Measurements from ENCODE around the gene PLCB3. TPM values are rescaled to one million over a fixed set of nuclear protein-coding genes. Genes with fewer than 3 reads are reported as not detected.
"Not testable (repeated sequence)": the region's sequence is repeated elsewhere in the genome, so short reads cannot be mapped to it uniquely, and the experiment has no call there.

The PLCB3 gene
- total and polyA plus RNA-seq, 4 donors = 16.9 to 32.3 (median 28.3) TPM

DNA sequence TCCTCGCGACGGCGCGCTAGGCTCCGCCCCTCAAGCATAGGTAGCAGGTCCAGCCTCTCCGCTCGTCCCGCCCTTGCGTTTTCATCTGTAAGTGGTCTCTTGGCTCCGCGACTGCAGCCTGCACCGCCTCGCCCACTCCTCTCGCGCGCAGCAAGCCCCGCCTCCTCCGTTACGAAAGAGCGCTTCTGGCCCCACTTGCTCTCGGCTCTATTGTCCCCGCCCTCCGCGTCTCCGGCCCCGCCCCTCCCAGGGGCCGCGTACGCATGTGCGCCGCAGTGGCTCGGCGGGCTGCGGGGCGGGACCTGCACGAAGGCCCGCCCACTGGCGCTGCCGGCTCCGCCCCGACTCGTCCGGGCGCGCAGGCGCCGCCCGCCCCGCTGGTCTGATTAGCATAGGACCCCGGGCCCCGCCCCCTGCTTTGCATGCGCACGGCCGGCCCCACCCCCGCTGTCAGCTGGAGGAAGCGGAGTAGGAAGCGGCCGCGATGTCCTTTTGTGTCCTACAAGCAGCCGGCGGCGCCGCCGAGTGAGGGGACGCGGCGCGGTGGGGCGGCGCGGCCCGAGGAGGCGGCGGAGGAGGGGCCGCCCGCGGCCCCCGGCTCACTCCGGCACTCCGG lies 53.9 kb downstream of the PLCB3 start, which contains the start of gene ESRRA:
Gene ESRRA, plus strand, starts transcription at position 450 of the 616 bp plus-strand sequence. CDS start 1,656 bp downstream, outside the sequence.
- Histone ChIP-seq H3K4me1 (ENCODE audit: control insufficient read depth in 1 of 2, insufficient read depth in 2 of 2, low read length in 2 of 2) (no peaks in the 10 kb centered on the region), H3K36me3 (ENCODE audit: control insufficient read depth in 1 of 2, insufficient read depth in 2 of 2, low read length in 1 of 2) (no peaks in the 10 kb centered on the region), H3K27ac (ENCODE audit: low read depth in 1 of 2, low read length in 2 of 2) (peak within 1 kb of the TSS in 1 of 2 donors; percentile 46), H3K9me3 (ENCODE audit: control insufficient read depth, low read length) (no peaks in the 10 kb centered on the region), H3K27me3 (ENCODE audit: control insufficient read depth in 1 of 2, insufficient read depth in 2 of 2, low read length in 1 of 2) (no peaks in the 10 kb centered on the region), H3K4me3 (ENCODE audit: low read length in 2 of 2) (peak within 1 kb of the TSS; percentile 65 to 91)
- peak; percentile 96 for ATAC-seq (ENCODE audit: low FRiP score)
- DNase-seq = peak; percentile 100
- 0 to 1% methylated on average over 69 to 81 of the region's 81 CpGs for WGBS, 2 donors
- intact Hi-C loops (cut with DNase I) = no loop called here

DNA sequence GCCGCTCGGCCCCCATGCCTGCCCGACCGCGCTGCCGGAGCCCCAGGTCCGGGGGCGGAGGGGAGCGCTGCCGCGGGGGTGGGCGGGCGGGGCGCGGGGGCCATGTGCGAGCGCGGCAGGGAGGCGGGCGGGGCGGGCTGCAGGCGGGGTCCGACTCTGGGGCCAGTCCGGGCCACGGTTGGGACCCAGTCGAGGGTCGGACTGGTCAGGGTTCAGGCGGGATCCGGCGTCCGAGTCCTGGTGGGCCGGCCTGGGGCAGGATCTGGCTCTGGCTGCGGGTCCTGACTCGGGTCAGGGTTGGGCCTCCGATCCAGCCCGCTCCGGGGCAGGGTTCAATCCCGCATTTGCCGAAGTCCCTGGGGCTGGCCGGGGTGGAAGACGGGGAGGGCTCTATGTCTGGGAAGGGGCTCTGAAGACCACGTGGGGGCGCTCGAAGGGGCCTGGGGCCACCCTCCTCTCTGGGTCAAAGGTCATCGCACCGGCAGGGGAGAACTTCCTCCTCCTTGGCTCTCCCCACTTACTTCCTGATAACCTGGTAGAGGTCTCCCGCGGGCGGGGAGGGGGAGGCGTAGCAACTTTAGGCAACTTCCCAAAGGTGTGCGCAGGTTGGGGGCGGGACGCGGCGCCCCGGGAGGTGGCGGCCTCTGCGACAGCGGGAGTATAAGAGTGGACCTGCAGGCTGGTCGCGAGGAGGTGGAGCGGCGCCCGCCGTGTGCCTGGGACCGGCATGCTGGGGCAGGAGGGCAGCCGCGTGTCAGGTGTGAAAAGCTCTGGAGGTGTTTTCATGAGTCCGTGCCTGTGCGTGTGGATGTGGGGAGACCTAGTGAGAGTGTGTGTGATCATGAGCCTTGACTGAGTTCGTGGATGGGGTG lies 54.6 kb downstream of the PLCB3 start:
- peak overlapping the region; percentile 65 to 91 for H3K4me3 ChIP-seq (ENCODE audit: low read length in 2 of 2)
- WGBS, 2 donors = 1% methylated on average over 41 to 71 of the region's 71 CpGs
- intact Hi-C loops (cut with DNase I) = no loop called here

DNA sequence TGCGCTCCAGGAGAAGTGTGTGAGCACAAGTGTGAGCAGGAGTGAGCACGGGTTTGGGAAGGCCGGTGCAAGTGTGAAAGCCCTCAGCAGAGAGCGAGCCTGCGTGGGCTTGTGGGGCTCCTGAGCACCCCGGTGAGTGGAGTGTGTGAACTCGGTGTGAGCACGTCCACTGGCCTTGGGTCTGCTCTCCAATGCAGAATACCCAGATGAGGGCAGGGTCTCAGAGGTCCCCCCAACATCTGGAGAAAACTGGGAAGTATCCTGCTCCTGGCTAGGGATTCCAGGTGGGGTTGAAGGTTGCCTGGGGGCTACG lies 55.2 kb downstream of the PLCB3 start:
- no peak for DNase-seq
- Histone ChIP-seq H3K27me3 (ENCODE audit: control insufficient read depth in 1 of 2, insufficient read depth in 2 of 2, low read length in 1 of 2) (no peaks in the 10 kb centered on the region), H3K27ac (ENCODE audit: low read depth in 1 of 2, low read length in 2 of 2) (no peak overlapping the region), H3K4me3 (ENCODE audit: low read length in 2 of 2) (no peak overlapping the region), H3K36me3 (ENCODE audit: control insufficient read depth in 1 of 2, insufficient read depth in 2 of 2, low read length in 1 of 2) (no peaks in the 10 kb centered on the region), H3K4me1 (ENCODE audit: control insufficient read depth in 1 of 2, insufficient read depth in 2 of 2, low read length in 2 of 2) (no peaks in the 10 kb centered on the region), H3K9me3 (ENCODE audit: control insufficient read depth, low read length) (no peaks in the 10 kb centered on the region)
- intact Hi-C loops (cut with DNase I) = no loop called here
- WGBS, 2 donors = 32 to 39% methylated on average over 9 of the region's 9 CpGs
- ATAC-seq (ENCODE audit: low FRiP score) = no peak

More for the DNA sequence above, 54.6 kb downstream of the PLCB3 start:
- H3K4me1 ChIP-seq (ENCODE audit: control insufficient read depth in 1 of 2, insufficient read depth in 2 of 2, low read length in 2 of 2) = no peaks in the 10 kb centered on the region
- peak; percentile 78 to 89 for DNase-seq
- no peaks in the 10 kb centered on the region for H3K27me3 ChIP-seq (ENCODE audit: control insufficient read depth in 1 of 2, insufficient read depth in 2 of 2, low read length in 1 of 2)
- peak; percentile 5 for ATAC-seq (ENCODE audit: low FRiP score)
- H3K27ac ChIP-seq (ENCODE audit: low read depth in 1 of 2, low read length in 2 of 2) = peak overlapping the region in 1 of 2 donors; percentile 3
- no peaks in the 10 kb centered on the region for H3K9me3 ChIP-seq (ENCODE audit: control insufficient read depth, low read length)
- no peaks in the 10 kb centered on the region for H3K36me3 ChIP-seq (ENCODE audit: control insufficient read depth in 1 of 2, insufficient read depth in 2 of 2, low read length in 1 of 2)

DNA sequence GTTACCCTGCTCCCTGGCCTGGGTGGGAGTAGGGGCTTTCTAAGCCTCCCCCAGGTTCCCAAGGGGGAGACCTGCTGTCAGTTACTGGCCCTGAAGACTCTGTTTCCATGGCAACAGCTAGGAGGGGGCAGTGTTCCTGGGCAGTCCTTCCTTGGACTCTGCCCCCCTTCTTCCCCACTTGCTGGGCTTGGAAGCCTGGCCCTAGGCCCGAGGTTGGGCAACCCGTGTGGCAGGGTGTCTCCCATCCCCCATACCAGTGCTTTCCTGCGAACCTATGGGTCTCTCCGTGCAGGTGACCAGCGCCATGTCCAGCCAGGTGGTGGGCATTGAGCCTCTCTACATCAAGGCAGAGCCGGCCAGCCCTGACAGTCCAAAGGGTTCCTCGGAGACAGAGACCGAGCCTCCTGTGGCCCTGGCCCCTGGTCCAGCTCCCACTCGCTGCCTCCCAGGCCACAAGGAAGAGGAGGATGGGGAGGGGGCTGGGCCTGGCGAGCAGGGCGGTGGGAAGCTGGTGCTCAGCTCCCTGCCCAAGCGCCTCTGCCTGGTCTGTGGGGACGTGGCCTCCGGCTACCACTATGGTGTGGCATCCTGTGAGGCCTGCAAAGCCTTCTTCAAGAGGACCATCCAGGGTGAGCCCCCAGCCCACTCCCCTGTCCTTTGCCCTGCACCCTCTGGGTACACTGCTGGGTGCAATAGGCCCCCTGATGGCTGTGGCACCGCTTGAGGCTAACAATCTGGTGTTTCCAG lies 55.7 kb downstream of the PLCB3 start:
- H3K4me3 ChIP-seq (ENCODE audit: low read length in 2 of 2) = no peak overlapping the region
- ATAC-seq (ENCODE audit: low FRiP score) (no peak), DNase-seq (no peak)
- H3K9me3 ChIP-seq (ENCODE audit: control insufficient read depth, low read length) = no peaks in the 10 kb centered on the region
- no peaks in the 10 kb centered on the region for H3K27me3 ChIP-seq (ENCODE audit: control insufficient read depth in 1 of 2, insufficient read depth in 2 of 2, low read length in 1 of 2)
- 79 to 80% methylated on average over 14 to 15 of the region's 15 CpGs for WGBS, 2 donors
- H3K27ac ChIP-seq (ENCODE audit: low read depth in 1 of 2, low read length in 2 of 2) = no peak overlapping the region
- H3K4me1 ChIP-seq (ENCODE audit: control insufficient read depth in 1 of 2, insufficient read depth in 2 of 2, low read length in 2 of 2) = no peaks in the 10 kb centered on the region
- intact Hi-C loops (cut with DNase I) = no loop called here
- no peaks in the 10 kb centered on the region for H3K36me3 ChIP-seq (ENCODE audit: control insufficient read depth in 1 of 2, insufficient read depth in 2 of 2, low read length in 1 of 2)

DNA sequence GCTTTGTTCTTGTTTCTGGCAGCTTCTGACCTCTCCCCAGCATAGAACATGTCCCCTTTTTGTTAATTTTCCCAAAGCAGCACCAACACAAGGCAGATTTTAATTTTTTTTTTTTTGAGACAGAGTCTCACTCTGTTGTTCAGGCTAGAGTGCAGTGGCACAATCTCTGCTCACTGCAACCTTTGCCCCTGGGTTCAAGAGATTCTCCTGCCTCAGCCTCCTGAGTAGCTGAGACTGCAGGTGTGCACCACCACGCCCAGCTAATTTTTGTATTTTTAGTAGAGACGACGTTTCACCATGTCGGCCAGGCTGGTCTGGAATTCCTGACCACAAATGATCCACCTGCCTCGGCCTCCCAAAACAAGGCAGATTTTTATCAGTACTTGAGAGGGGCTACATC lies 56.5 kb downstream of the PLCB3 start:
- intact Hi-C loops (cut with DNase I); ATAC-seq (ENCODE audit: low FRiP score); DNase-seq: not testable (repeated sequence)

DNA sequence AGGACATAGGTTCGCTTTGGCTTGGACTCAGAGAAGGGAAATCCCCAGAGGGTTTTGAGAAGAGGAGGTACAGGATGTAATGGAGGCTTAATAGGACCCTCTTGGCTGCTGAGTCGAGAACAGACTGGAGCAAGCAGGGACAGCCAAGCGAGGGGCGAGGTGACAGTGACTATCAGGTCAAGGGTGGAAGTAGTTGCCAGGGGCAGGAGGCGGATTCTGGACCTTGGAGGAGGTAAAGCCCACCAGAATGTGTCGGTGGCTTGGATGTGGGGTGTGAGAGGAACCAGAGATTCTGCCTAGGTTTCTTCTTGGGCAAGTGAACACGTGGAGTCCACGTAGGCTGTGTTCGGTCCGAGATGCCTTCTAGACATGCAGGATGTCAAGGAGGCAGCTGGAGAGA lies 61.6 kb downstream of the PLCB3 start:
- WGBS, 2 donors = 91 to 92% methylated on average over 10 of the region's 10 CpGs
- no peaks in the 10 kb centered on the region for H3K9me3 ChIP-seq (ENCODE audit: control insufficient read depth, low read length)
- H3K4me3 ChIP-seq (ENCODE audit: low read length in 2 of 2) = no peak overlapping the region
- ATAC-seq (ENCODE audit: low FRiP score) (no peak), DNase-seq (no peak)
- no peaks in the 10 kb centered on the region for H3K27me3 ChIP-seq (ENCODE audit: control insufficient read depth in 1 of 2, insufficient read depth in 2 of 2, low read length in 1 of 2)
- H3K27ac ChIP-seq (ENCODE audit: low read depth in 1 of 2, low read length in 2 of 2) = no peak overlapping the region
- no peaks in the 10 kb centered on the region for H3K36me3 ChIP-seq (ENCODE audit: control insufficient read depth in 1 of 2, insufficient read depth in 2 of 2, low read length in 1 of 2)
- H3K4me1 ChIP-seq (ENCODE audit: control insufficient read depth in 1 of 2, insufficient read depth in 2 of 2, low read length in 2 of 2) = no peaks in the 10 kb centered on the region
- intact Hi-C loops (cut with DNase I) = no loop called here

More for the DNA sequence above, 56.5 kb downstream of the PLCB3 start:
- not testable (repeated sequence) for H3K27me3 ChIP-seq (ENCODE audit: control insufficient read depth in 1 of 2, insufficient read depth in 2 of 2, low read length in 1 of 2); H3K36me3 ChIP-seq (ENCODE audit: control insufficient read depth in 1 of 2, insufficient read depth in 2 of 2, low read length in 1 of 2); H3K27ac ChIP-seq (ENCODE audit: low read depth in 1 of 2, low read length in 2 of 2); H3K4me3 ChIP-seq (ENCODE audit: low read length in 2 of 2); H3K4me1 ChIP-seq (ENCODE audit: control insufficient read depth in 1 of 2, insufficient read depth in 2 of 2, low read length in 2 of 2); H3K9me3 ChIP-seq (ENCODE audit: control insufficient read depth, low read length)
- WGBS, 2 donors = 94 to 96% methylated on average over 5 of the region's 5 CpGs

- Histone ChIP-seq H3K27ac (ENCODE audit: low read depth in 1 of 2, low read length in 2 of 2) (no peak overlapping the region), H3K4me1 (ENCODE audit: control insufficient read depth in 1 of 2, insufficient read depth in 2 of 2, low read length in 2 of 2) (no peaks in the 10 kb centered on the region), H3K4me3 (ENCODE audit: low read length in 2 of 2) (no peak overlapping the region), H3K36me3 (ENCODE audit: control insufficient read depth in 1 of 2, insufficient read depth in 2 of 2, low read length in 1 of 2) (no peaks in the 10 kb centered on the region), H3K27me3 (ENCODE audit: control insufficient read depth in 1 of 2, insufficient read depth in 2 of 2, low read length in 1 of 2) (no peaks in the 10 kb centered on the region), H3K9me3 (ENCODE audit: control insufficient read depth, low read length) (no peaks in the 10 kb centered on the region)
- WGBS, 2 donors = 65 to 71% methylated on average over 18 of the region's 18 CpGs
- DNase-seq (peak; percentile 77 to 87), ATAC-seq (ENCODE audit: low FRiP score) (peak; percentile 3)
- intact Hi-C loops (cut with DNase I) = no loop called here
Measured at GRCh38 chr11:64313491-64314145, 62.3 kb downstream of the PLCB3 start.

DNA sequence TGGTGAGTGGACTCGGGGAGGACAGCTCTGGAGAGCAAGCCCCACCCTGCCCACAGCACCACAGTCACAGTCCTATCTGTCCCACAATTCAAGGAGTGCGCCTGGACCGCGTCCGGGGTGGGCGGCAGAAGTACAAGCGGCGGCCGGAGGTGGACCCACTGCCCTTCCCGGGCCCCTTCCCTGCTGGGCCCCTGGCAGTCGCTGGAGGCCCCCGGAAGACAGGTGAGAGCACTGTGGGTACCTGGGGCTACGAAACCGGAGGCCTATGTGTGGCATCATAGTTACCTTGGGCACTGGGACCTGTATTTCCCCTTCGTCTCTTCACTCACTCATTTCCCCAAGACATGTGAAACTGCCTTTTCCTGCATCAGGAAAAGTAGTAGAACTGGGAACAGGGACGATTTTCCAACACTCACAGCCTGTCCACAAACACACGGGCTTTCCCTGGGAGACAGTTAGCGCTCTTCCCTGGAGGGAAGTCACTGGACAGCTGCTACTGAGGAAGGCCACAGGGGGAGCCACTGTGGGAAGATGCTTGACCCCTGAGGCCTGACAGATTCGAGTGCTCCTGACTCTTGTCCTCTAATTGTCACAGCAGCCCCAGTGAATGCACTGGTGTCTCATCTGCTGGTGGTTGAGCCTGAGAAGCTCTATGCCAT lies 62.9 kb downstream of the PLCB3 start:
- Histone ChIP-seq H3K4me1 (ENCODE audit: control insufficient read depth in 1 of 2, insufficient read depth in 2 of 2, low read length in 2 of 2) (no peaks in the 10 kb centered on the region), H3K27me3 (ENCODE audit: control insufficient read depth in 1 of 2, insufficient read depth in 2 of 2, low read length in 1 of 2) (no peaks in the 10 kb centered on the region), H3K4me3 (ENCODE audit: low read length in 2 of 2) (no peak overlapping the region)

More for the DNA sequence above, 62.9 kb downstream of the PLCB3 start:
- Histone ChIP-seq H3K36me3 (ENCODE audit: control insufficient read depth in 1 of 2, insufficient read depth in 2 of 2, low read length in 1 of 2) (no peaks in the 10 kb centered on the region), H3K9me3 (ENCODE audit: control insufficient read depth, low read length) (no peaks in the 10 kb centered on the region), H3K27ac (ENCODE audit: low read depth in 1 of 2, low read length in 2 of 2) (no peak overlapping the region)
- 77 to 84% methylated on average over 12 to 19 of the region's 19 CpGs for WGBS, 2 donors
- DNase-seq (no peak), ATAC-seq (ENCODE audit: low FRiP score) (no peak)
- intact Hi-C loops (cut with DNase I) = no loop called here
